ENCODE results near the gene AADACL4.
"Not testable (repeated sequence)": the region's sequence is repeated elsewhere in the genome, so short reads cannot be mapped to it uniquely, and the experiment has no call there.

AADACL4 gene

DNA sequence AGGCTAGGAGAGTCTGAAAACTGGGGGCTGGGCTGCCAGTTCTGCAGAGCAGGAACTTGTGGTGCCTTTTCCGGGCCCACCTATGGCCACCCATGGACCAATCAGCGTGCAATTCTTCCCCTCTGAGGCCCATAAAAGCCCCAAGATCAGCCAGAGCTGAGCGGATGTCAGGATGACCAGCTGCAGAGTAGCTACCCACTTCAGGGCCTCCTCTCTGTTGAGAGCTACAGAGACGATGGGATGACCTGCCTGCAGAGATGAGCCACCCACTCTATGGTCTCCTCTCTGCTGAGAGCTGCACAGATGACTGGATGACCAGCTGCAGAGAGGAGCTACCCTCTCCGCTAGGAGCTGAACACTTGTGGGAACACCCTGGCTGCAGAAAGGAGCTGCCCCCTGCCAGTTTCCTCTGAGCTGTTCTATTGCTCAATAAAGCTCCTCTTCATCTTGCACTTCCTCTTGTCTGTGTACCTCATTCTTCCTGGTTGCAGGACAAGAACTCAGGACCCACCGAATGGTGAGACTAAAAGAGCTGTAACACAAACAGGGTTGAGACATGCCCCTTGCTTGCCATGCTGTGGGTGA, 12.8 kb upstream of the AADACL4 start:
- DNase-seq: no peak

DNA sequence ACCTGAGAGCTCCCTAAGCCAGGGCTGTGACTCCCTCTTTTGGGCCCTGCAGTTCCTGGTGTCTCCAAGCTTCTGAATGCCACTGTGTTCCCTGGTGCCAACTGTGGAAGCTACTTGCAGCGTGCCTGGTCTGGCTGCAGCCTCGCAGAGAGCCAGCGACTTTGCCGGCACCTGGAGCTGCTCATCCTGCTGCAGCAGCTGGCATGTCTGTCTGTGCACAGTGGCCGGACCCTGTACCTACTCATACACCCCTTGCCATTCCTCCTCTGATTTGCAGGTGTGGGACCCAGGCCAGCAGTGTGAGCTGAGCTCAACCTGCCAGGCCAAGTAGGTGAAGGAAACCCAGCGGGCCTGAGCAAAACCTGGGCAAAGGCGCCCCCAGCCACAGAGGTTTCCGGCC, 12.3 kb upstream of the AADACL4 start:
- DNase-seq: no peak

DNA sequence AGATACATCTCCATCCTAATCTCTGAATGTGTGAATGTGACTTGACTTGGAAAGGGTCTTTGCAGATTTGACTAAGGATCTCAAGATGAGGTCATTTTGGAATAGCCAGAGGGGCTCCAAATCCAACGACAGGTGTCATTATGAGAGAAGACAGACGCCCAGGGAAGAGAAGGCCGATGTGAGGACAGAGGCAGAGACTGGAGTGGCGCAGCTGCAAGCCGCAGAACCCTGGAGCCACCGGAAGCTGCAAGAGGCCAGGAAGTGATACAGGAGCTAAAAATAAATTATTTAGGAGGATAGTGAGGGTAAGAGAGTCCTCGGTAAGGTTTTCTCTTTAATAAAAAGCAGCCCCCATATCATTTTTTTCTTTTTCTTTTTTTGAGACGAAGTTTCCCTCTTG, 9.7 kb upstream of the AADACL4 start:
- no peak for DNase-seq

DNA sequence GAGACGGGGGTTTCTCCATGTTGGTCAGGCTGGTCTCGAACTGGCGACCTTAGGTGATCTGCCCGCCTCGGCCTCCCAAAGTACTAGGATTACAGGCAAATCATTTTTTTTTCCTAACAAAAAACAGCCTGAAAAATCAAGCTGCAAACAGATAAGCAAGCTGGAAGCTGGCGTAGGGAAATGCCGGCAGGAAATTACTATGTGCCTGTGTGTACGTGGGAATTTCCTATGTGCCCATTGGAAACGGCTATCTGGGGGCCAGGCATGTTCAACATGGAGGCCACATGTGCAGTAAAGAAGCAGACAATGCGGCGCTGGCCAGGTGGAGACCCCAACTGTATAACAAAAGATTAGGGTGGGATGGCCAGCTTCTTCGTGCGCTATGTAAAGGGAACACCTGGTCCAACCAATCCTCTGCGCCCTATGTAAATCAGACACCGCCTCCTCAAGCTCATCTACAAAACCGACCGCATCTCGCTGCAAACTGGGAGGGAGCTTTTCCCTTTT, 9.1 kb upstream of the AADACL4 start:
- no peak for DNase-seq

DNA sequence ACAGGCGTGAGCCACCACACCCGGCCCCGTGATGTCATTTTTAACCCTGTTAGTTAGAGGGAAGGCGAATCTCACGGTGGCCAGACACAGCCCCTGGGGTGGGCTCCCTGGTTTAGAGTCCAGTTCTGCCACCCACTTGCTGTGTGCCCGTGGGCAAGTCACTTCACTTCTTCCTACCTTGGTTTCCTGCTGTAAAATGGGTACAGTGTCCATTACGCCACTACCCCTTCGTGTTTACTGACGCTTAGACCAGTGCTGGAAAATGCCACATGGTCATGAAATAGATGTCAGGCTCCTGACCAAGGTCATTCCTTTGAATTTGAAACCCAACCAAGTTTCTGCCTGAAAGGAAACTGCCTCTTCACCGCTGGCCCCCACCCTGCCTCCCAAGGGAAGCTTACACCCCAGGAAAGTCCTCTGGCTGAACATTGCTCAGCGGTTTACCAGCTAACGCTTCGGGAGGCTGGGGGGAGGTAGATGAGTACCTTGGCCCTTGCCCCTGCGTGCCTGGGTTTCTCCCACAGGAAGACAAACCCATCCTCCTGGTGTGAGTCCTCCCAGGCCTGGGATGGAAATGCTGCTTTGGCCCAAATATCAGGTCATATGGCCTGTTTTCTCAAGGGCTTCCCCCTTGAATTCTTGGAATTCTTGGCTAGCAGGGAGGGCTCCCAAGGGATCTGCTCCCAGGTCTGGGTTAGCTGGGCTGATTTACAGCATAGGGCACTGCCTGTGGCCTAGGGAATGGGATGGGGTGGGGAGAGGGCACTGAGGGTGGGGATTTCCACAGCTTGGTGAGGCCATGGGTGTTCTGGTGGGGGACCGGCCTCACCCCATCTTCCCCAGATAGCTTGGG, 7.6 kb upstream of the AADACL4 start:
- DNase-seq: no peak

DNA sequence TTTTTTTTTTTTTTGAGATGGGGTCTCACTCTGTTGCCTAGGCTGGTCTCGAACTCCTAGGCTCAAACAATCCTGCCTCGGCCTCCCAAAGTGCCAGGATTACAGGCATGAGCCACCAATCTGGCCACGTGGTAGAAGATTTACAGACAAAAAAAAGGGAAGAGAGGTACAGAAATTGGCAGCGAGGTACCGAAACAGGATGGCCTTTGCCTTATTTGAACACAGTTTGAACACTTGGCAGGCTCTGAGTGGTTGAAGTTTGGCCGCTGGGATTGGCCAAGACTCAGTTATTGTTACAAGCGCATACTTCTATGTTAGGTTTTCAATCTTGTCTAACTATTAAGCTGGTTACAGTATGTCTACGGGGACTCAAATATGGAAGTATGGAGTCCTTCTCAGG, 6.2 kb upstream of the AADACL4 start:
- DNase-seq: no peak

DNA sequence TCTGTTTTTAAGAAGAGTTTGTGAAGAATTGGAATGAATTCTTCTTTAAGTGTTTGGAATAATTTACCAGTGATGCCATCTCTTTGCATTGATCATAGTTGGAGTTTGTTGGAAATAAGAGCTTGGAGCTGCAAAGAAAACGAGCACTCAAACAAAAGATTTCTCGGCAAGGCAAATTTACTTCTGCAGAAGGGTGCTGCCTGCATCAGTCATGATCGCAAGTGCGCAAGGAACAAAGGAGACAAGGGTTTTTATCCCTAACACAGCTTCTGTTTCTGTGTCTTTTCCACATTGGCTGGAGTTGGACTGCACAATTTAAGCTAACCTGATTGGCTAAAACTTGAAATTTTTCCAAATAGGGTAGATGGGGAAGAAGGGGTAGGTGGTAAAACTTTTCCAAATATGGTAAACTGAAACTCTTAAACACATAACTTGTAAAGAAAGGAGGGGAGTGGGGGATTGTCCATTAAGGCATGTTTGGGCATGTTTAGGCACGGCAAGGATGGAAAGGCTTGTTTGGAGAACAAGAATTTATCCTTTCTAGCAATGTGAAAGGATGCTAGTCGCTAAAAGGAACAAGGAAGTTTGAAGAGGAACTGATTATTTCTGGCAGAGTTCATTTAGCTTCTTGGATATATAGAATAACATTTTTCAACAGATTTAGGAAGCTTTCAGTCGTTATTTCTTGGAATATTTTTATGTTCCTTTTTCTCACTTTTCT, 3.5 kb upstream of the AADACL4 start:
- no peak for DNase-seq

DNA sequence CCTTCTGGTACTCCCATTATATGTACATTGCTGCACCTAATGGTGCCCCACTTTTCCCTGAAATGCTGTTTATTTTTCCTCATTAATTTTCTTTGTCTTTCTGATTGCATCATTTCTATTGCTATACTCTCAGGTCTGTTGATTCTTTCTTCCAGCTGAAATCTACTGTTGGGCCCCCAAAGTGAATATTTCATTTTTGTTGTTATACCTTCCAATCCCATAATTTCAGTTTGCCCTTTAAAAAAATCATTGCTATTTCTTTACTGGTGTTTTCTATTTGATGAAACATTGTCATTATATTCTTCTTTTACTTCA, 3.0 kb upstream of the AADACL4 start:
- DNase-seq: no peak

DNA sequence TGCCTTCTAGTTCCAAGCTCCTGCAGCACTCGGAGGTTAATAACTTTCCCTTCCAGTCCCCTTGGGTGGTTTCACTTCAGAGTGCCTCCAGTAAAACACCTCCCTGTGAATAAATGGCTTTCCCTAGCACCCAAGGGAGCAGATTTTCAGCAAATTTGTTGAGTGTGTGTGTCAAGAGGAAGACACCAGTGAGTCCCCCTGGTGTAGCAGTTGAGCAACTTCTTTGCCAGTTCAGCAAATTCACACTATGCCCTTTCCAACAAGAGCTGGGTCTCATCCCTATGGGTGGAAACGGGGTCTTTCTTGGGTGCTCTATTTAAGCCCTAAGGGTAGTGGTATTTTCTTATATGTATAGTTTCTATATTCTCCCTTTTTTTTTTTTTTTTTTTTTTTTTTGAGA, 806 bp upstream of the AADACL4 start:
- DNase-seq: no peak

DNA sequence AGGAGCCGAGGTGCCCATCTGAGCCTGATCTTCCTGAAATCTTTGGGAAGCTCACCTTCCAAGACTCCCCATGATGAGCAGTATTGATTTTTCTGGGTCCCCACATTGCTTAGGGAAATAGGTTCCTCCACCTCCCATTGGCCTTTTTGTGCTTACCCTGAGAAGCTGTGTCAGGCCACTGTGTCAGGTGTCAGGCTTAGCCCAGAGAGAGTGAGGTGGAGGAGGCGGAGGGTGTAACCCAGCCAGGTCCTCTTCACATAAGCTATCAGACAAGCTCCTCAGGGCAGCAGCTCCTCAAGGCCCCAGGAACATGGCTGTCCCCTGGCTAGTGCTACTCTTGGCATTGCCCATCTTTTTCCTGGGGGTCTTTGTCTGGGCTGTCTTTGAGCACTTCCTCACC, 352 bp downstream of the AADACL4 start:
- no peak for DNase-seq

DNA sequence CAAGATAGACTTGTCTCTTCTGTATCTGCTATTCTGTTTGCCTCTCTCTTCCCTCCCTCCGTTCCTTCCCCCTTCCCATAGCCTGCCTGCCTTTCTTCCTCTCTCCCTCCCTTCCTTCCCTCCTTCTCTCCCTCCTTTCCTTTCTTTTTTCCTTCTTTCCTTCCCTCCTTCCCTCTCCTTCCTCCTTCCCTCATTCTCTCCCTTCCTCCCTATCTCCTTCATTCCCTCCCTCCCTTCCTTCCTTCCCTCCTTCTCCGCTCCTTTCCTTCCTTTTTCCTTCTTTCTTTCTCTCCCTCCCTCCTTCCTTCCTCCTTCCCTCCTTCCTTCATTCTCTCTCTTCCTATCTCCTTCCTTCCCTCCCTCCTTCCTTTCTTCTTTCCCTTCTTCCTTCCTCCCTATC, 944 bp downstream of the AADACL4 start:
- no peak for DNase-seq

DNA sequence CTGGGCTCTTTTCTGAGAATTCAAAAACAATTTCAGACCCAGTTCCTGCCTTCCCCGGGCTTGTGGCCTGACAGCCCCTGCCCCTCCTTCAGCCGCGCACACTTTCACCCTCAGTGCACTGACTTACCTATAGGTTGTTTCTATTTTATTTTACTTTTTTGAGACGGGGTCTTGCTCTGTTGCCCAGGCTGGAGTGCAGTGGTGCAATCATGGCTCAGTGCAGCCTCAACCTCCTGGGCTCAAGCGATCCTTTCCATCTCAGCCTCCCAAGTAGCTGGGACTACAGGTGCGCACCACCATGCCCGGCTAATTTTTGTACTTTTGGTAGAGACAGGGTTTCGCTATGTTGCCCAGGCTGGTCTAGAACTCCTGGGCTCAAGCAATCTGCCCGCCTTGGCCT, 1.5 kb downstream of the AADACL4 start:
- not testable (repeated sequence) for DNase-seq

DNA sequence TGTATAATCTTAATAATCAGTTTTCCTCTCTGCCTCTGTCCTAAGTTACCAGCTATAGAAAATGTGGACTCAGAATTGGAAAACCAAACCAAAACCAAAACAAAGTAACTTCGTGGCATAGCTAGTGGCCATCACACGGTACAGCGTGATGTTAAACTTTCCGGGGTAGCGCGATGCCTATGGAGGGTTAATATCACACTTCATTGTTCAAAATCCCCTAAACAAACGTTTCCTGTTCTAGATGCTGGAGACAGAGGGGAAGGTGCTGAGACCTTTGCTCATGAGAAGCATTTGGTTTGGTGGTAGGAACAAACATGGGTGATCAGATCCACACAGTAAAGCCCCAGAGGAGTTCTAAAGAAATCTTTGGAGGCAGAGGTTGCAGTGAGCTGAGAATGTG, 4.9 kb downstream of the AADACL4 start:
- DNase-seq: no peak

DNA sequence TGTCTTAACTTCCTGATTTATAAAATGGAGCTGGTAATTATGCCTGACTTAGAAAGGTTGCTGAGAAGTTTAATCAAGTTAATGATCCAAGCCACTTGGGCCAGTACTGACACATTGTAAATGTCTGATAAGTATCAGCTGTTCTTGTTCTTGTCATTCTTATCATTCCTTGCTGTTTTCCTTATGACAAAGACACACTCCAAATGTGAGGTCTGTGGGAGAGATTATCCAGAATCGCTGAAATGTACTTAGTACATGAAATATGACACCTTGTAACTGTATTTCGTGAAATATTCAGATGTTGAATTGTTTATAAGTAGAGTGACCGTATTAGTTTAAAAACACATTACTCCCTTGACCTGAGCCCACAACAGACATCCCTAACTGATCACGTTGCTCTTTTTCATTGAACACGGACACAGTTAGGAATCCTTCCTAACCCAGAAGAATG, 6.1 kb downstream of the AADACL4 start:
- DNase-seq: no peak

DNA sequence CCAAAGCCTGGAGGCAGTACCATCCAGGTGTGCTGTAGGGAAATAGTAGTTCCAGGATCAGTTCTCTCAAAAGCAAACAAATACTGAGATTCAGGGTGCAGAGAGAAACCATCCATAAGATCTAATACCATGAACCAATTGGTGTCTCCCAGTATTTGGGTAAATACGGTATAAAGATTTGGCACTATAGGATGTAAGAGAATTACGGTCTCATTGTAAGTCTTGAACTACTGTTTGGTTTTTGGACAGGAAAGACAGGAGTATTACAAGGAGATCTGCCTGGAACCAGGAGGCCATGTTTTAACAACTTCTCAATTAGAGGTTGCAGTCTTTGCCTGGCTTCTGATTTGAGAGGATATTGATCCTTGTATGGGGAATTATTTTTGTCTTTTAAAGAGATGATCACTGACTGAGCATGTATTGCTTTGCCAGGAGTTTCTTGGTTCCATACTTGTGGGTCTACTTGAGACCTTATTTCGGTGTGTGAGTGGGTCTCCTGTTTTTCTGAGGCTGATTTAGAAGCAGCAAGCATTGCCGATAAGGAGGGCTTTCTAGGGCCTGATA, 10.2 kb downstream of the AADACL4 start:
- DNase-seq: no peak

DNA sequence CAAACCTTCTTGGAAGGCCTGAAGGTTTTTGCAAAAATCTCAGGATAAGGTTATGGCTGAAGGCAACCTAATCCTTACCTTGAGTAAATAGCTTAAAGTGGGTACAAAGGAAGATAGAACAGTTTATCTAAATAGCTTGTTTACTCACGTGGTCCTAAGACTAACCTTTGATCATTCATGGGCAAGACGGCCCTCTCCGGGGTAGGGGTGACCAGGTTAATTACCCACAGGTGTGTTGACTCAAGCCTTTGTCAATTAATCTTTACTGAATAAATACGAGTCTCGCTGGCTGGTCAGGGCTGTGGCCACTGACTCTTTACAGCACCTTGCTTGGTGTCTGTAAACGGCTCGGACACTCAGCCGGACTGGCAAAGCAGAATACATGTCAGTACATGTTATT, 10.8 kb downstream of the AADACL4 start:
- DNase-seq: no peak

DNA sequence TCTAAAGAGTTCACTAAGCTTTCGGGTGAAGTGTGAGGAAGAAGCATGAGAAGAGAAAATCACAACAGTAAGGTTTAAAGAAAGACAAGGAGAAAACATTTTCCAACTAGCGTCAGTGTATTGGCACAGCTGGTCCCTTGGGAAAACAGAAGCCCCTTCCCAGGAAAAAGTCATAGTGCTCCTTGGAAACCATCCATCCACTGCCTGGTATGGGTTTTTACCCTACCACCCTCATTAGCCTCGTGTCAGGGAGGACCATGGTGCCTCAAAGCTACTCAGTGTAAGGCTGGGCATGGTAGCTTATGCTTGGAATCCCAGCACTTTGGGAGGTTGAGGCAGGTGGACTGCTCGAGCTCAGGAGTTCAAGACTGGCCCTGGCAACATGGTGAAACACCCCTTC, 12.7 kb downstream of the AADACL4 start:
- no peak for DNase-seq

DNA sequence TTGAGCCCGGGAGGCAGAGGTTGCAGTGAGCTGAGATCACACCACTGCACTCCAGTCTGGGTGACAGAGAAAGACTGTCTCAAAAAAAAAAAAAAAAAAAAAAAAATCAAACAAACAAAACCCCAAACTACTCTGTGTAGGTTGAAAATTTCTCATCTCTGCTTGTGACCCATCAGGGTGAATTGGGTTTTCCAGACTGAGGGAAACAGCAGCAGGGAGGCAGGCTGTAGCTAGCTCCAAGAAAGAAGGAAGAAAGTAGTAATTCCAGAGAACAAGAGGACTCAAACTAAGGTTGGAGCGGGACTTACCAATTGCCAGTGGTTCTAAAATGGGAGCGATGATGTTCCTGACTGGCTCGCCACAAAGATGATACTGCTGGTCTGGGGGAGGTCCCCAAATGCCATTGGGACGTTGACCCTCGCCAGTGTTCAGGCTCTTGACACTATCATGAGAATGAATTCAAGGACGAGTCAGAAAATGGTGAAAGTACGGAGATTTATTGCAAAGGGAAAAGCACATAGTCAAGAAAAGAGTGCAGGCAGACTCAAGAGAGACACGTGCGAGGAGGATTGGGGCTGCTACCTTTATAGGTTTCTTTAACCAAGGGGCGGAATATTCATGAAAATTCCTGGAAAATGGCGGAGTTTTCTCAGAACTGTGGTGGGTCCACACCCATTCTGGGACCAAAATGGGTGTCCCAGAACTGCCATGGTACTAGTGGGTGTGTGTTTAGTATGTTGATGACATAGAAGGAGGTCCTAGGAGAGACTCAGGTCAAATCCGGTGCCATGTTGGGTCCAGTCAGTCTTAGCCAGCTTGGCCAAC, 13.4 kb downstream of the AADACL4 start:
- DNase-seq: no peak

DNA sequence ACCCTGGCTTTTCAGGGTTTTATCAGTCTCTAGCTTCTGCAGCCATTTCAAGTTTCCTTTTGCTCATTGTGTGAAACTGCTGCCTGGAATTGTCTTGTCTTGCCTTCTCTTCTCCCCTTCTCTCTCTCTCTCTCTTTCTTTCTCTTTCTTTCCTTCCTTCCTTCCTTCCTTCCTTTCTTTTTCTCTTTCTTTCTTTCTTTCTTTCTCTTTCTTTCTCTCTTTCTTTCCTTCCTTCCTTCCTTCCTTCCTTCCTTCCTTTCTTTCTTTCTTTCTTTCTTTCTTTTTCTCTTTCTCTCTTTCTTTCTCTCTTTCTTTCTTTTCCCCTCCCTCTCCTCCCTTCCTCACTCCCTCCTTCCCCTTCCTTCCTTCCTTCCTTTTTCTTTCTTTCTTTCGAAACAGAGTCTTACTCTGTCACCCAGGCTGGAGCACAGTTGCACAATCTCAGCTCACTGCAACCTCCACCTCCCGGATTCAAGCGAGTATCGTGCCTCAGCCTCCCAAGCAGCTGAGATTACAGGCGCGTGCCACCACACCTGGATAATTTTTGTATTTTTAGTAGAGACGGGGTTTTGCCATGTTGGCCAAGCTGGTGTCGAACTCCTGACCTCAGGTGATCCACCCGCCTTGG, 14.1 kb downstream of the AADACL4 start:
- not testable (repeated sequence) for DNase-seq

DNA sequence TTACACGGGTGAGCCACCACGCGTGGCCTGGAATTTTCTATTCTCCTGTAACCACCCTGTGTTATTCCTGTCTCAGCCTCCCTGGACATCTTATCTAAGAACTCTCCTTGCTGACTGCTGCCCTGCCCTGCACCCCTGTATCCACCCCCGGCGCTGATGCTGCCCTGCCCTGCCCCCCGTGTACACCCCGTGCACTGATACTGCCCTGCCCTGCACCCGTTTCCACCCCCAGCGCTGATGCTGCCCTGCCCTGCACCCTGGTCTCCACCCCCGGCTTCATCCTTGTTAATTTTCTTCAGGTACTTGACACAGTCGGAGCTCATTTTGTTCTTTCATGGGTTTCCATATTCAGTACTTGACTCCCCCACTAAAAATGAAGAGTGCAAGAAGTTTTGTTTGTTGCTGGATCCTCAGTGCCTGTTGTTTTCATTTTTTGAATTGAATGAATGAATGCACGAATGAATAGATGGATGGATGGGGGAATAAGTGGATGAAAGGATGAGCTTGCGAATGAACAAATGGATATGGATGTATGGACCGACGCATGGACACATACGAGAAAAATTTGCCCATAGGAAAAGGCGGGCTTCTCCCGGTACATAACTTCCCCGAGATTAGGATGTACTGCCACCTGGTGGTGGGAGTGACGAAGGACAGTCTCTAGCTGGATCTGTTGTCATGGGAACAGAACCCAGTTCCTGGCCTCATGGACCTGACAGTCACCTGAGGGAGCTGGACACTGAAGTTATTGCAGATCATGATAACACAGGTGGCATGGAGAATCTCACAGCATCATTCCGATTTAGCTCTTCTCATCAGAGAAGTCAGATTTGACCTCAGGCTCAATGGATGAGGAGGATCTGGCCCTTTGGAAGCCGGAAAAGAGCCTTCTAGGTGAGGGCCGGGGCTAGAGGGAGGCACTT, 14.9 kb downstream of the AADACL4 start:
- DNase-seq: peak; percentile 65

DNA sequence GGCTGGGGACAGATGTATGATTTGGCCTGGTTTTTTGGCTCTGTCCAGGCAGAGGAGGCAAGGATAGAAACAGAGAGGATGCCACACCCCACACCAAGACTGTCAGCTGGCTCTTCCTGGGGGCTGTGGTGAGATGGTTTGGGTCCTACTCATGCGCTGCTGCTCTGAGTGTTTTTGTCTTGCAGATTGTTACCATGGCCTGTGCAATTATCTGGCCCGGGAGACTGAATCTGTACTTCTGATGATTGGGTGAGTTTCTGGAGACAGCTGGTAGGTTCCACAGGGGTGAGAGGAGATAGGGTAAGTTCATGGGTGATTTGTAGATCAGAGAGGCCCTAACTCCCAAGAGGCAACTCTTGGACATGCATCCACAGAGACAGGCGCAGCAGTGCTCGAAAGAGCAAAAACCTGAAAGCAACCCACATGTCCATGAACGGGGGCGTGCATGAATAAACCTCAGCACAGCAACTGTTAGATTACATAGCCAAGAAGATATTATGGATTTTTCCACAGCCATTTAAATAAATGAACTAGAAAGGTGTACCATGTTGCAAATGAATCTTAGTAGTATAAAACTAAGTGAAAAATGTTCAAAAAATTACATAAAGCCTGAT, 17.8 kb downstream of the AADACL4 start:
- no peak for DNase-seq
